A549 treated with GW870086 at 1 μM for 4 hours (cell line): ENCODE data around the gene TAF1L. TPM values are rescaled to one million over a fixed set of nuclear protein-coding genes. Genes with fewer than 3 reads are reported as not detected.

Source experiments
- total RNA-seq: library from RNA; stranded (reverse); fragments of 200-300 nt; extraction: Qiagen RNA extraction; gene quantifications from 5 replicates; pipeline ENCODE4 v1.2.3, GENCODE V29; 2022; ENCODE audit warnings: low read depth

The TAF1L gene
- total RNA-seq: 0.02 TPM in 1 of 5 replicates, not detected in the others

GRCh38 chr9:32635362-32635761 is at the start of gene TAF1L:
TAF1L (minus strand) TSS chr9:32635669; CDS start chr9:32635579, 90 bp downstream.

Other genes with a start within 250 kb of the TAF1L start
- 2.4 to 3.5 TPM (median 3.0 TPM) in 5 replicates for gene RIGI, start 109.5 kb downstream of the TAF1L start, total RNA-seq
- gene SMIM27, start 83.3 kb downstream of the TAF1L start, total RNA-seq: 10.9 to 16.3 TPM (median 12.0 TPM) in 5 replicates
- gene TOPORS, start 83.1 kb downstream of the TAF1L start, total RNA-seq: 10.1 to 12.6 TPM (median 12.3 TPM) in 5 replicates
- 106 to 124 TPM (median 111 TPM) in 5 replicates for gene NDUFB6, start 62.5 kb downstream of the TAF1L start, total RNA-seq
- gene TMEM215, start 147.9 kb upstream of the TAF1L start, total RNA-seq: 0.03 TPM in 2 of 5 replicates, not detected in the others